Esophagus squamous epithelium (tissue), 4 donors: Measurements from ENCODE around the gene CLNS1A.

Experiments
- POLR2A ChIP-seq, 4 donors: fragments of 450-650 bp; IDR thresholded peaks; one replicate each; pipeline ENCODE4 v1.6.1; 2017; ENCODE audit warnings: antibody characterized with exemption in 4 of 4, mild to moderate bottlenecking in 4 of 4, moderate library complexity in 3 of 4
- TF ChIP-seq, protein P1 (sequence below), 6 experiments: fragments of 450-650 bp in 4 of 6; fragments of 200-600 bp in 2 of 6; sonication (generic) in 2 of 6; IDR thresholded peaks; one replicate each; pipeline ENCODE4 v1.5.1; 2016 to 2019; ENCODE audit warnings: antibody characterized with exemption in 6 of 6, mild to moderate bottlenecking in 4 of 6, moderate library complexity in 4 of 6

DNA sequence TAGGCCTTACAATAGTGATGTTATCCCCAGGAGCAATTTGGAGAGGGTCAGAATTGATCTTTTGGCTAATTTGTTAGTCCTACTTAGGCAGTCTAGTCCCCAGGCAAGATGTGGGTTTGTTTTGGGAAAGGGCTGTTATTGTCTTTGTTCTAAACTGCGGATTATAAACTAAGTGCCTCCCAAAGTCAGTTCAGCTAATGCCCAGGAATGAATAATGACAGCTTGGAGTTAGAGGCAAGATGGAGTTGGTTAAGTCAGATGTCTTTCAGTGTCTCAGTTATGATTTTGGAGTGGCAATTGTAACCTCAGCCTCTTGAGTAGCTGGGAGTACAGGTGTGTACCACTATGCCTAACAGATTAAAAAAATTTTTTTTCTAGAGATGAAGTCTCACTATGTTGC lies 7.3 kb upstream of the CLNS1A start:
- TF ChIP-seq, protein P1, sequence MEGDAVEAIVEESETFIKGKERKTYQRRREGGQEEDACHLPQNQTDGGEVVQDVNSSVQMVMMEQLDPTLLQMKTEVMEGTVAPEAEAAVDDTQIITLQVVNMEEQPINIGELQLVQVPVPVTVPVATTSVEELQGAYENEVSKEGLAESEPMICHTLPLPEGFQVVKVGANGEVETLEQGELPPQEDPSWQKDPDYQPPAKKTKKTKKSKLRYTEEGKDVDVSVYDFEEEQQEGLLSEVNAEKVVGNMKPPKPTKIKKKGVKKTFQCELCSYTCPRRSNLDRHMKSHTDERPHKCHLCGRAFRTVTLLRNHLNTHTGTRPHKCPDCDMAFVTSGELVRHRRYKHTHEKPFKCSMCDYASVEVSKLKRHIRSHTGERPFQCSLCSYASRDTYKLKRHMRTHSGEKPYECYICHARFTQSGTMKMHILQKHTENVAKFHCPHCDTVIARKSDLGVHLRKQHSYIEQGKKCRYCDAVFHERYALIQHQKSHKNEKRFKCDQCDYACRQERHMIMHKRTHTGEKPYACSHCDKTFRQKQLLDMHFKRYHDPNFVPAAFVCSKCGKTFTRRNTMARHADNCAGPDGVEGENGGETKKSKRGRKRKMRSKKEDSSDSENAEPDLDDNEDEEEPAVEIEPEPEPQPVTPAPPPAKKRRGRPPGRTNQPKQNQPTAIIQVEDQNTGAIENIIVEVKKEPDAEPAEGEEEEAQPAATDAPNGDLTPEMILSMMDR (IDR thresholded peaks at IDR 0.05), result no peak
- TF ChIP-seq POLR2A (IDR thresholded peaks at IDR 0.05), result no peak
